ENCODE measurements around the gene LRP1B. TPM values are rescaled to one million over a fixed set of nuclear protein-coding genes. Genes with fewer than 3 reads are reported as not detected.

LRP1B gene
- total and polyA plus RNA-seq, 2 experiments from 2014 or later: not detected

- Histone ChIP-seq H3K27me3 (replicated peaks; ENCODE audit: insufficient read depth) (no peaks in the 10 kb centered on the region), H3K4me1 (ENCODE audit: insufficient read depth) (no peaks in the 10 kb centered on the region), H3K36me3 (ENCODE audit: low read depth) (no peaks in the 10 kb centered on the region), H3K9me3 (ENCODE audit: low read depth) (no peaks in the 10 kb centered on the region), H4K20me1 (ENCODE audit: insufficient read depth) (no peaks in the 10 kb centered on the region), H3K4me3 (no peak overlapping the region), H3K9me2 (ENCODE audit: insufficient read depth) (no peaks in the 10 kb centered on the region), H3K27ac (no peak overlapping the region), H3F3A (ENCODE audit: insufficient read depth) (no peaks in the 10 kb centered on the region), H2AFZ (no peak overlapping the region), H3K4me2 (ENCODE audit: unreplicated experiment) (no peak overlapping the region), H3K9ac (no peak overlapping the region), H3K79me2 (ENCODE audit: insufficient read depth) (no peaks in the 10 kb centered on the region)
- in situ Hi-C loops (cut with MboI): no loop called here
- TF ChIP-seq EZH2 (IDR thresholded peaks at IDR 0.05; ENCODE audit: insufficient read depth, poor library complexity, severe bottlenecking): no peak
- DNase-seq: no peak
Observed at GRCh38 chr2:140584471-140584870, 1546.3 kb downstream of the LRP1B start.

- Histone ChIP-seq H3K4me3 (no peak overlapping the region), H3K36me3 (ENCODE audit: low read depth) (no peaks in the 10 kb centered on the region), H3K79me2 (ENCODE audit: insufficient read depth) (no peaks in the 10 kb centered on the region), H4K20me1 (ENCODE audit: insufficient read depth) (no peaks in the 10 kb centered on the region), H3K9me3 (ENCODE audit: low read depth) (no peaks in the 10 kb centered on the region), H3K27ac (no peak overlapping the region), H3K9me2 (ENCODE audit: insufficient read depth) (no peaks in the 10 kb centered on the region), H3K4me2 (ENCODE audit: unreplicated experiment) (no peak overlapping the region), H3K9ac (no peak overlapping the region), H3F3A (ENCODE audit: insufficient read depth) (no peaks in the 10 kb centered on the region), H3K4me1 (ENCODE audit: insufficient read depth) (no peaks in the 10 kb centered on the region), H3K27me3 (replicated peaks; ENCODE audit: insufficient read depth) (no peaks in the 10 kb centered on the region), H2AFZ (no peak overlapping the region)
- WGBS, 2 experiments (ENCODE audit: low coverage in 1 of 2, low lambda C conversion rate in 2 of 2, missing lambda C conversion rate in 2 of 2): 48 to 49% methylated on average over 2 of the region's 2 CpGs
- in situ Hi-C loops (cut with MboI): no loop called here
- TF ChIP-seq EZH2phosphoT487 (IDR thresholded peaks at IDR 0.05; ENCODE audit: insufficient read depth, low read depth) (no peak), EZH2 (IDR thresholded peaks at IDR 0.05; ENCODE audit: insufficient read depth, poor library complexity, severe bottlenecking) (no peak)
- no peak for DNase-seq
Observed at GRCh38 chr2:140580532-140581151, 1550.2 kb downstream of the LRP1B start.

GRCh38 chr2:140577453-140577852 is 1553.4 kb downstream of the LRP1B start:
- no peak overlapping the region for H3K27ac ChIP-seq
- in situ Hi-C loops (cut with MboI): no loop called here
- no peaks in the 10 kb centered on the region for H3F3A ChIP-seq (ENCODE audit: insufficient read depth)
- no peak overlapping the region for H3K4me2 ChIP-seq (ENCODE audit: unreplicated experiment)
- DNase-seq: no peak
- no peak overlapping the region for H3K9ac ChIP-seq
- H3K9me3 ChIP-seq (ENCODE audit: low read depth): no peaks in the 10 kb centered on the region
- H3K27me3 ChIP-seq (replicated peaks; ENCODE audit: insufficient read depth): no peaks in the 10 kb centered on the region
- H3K36me3 ChIP-seq (ENCODE audit: low read depth): no peaks in the 10 kb centered on the region
- TF ChIP-seq EZH2phosphoT487 (IDR thresholded peaks at IDR 0.05; ENCODE audit: insufficient read depth, low read depth) (no peak), EZH2 (IDR thresholded peaks at IDR 0.05; ENCODE audit: insufficient read depth, poor library complexity, severe bottlenecking) (no peak)
- 44 to 54% methylated on average over 2 of the region's 2 CpGs for WGBS, 2 experiments (ENCODE audit: low coverage in 1 of 2, low lambda C conversion rate in 2 of 2, missing lambda C conversion rate in 2 of 2)
- H3K4me1 ChIP-seq (ENCODE audit: insufficient read depth): no peaks in the 10 kb centered on the region
- no peak overlapping the region for H2AFZ ChIP-seq
- H4K20me1 ChIP-seq (ENCODE audit: insufficient read depth): no peaks in the 10 kb centered on the region
- H3K79me2 ChIP-seq (ENCODE audit: insufficient read depth): no peaks in the 10 kb centered on the region
- no peak overlapping the region for H3K4me3 ChIP-seq
- H3K9me2 ChIP-seq (ENCODE audit: insufficient read depth): no peaks in the 10 kb centered on the region

- no peak overlapping the region for H3K4me3 ChIP-seq
- no peaks in the 10 kb centered on the region for H4K20me1 ChIP-seq (ENCODE audit: insufficient read depth)
- no peaks in the 10 kb centered on the region for H3F3A ChIP-seq (ENCODE audit: insufficient read depth)
- H3K9me2 ChIP-seq (ENCODE audit: insufficient read depth): no peaks in the 10 kb centered on the region
- H3K79me2 ChIP-seq (ENCODE audit: insufficient read depth): no peaks in the 10 kb centered on the region
- H3K27me3 ChIP-seq (replicated peaks; ENCODE audit: insufficient read depth): no peaks in the 10 kb centered on the region
- no peak overlapping the region for H2AFZ ChIP-seq
- WGBS, 2 experiments (ENCODE audit: low coverage in 1 of 2, low lambda C conversion rate in 2 of 2, missing lambda C conversion rate in 2 of 2): 29 to 30% methylated on average over 2 of the region's 2 CpGs
- no peak for TF ChIP-seq EZH2phosphoT487 (IDR thresholded peaks at IDR 0.05; ENCODE audit: insufficient read depth, low read depth)
- TF ChIP-seq EZH2 (IDR thresholded peaks at IDR 0.05; ENCODE audit: insufficient read depth, poor library complexity, severe bottlenecking): no peak
- no peak overlapping the region for H3K4me2 ChIP-seq (ENCODE audit: unreplicated experiment)
- no peaks in the 10 kb centered on the region for H3K36me3 ChIP-seq (ENCODE audit: low read depth)
- in situ Hi-C loops (cut with MboI): no loop called here
- H3K9ac ChIP-seq: no peak overlapping the region
- peak; percentile 32 for DNase-seq
- H3K27ac ChIP-seq: no peak overlapping the region
- H3K4me1 ChIP-seq (ENCODE audit: insufficient read depth): no peaks in the 10 kb centered on the region
- no peaks in the 10 kb centered on the region for H3K9me3 ChIP-seq (ENCODE audit: low read depth)
Observed at GRCh38 chr2:140567734-140568133, 1563.1 kb downstream of the LRP1B start.

GRCh38 chr2:140565756-140566155 is 1565.1 kb downstream of the LRP1B start:
- Histone ChIP-seq H3K4me2 (ENCODE audit: unreplicated experiment) (no peak overlapping the region), H3K9me2 (ENCODE audit: insufficient read depth) (no peaks in the 10 kb centered on the region), H3K79me2 (ENCODE audit: insufficient read depth) (no peaks in the 10 kb centered on the region), H3K27ac (no peak overlapping the region), H3K4me3 (no peak overlapping the region), H3K36me3 (ENCODE audit: low read depth) (no peaks in the 10 kb centered on the region), H3F3A (ENCODE audit: insufficient read depth) (no peaks in the 10 kb centered on the region), H3K4me1 (ENCODE audit: insufficient read depth) (no peaks in the 10 kb centered on the region), H3K27me3 (replicated peaks; ENCODE audit: insufficient read depth) (no peaks in the 10 kb centered on the region), H4K20me1 (ENCODE audit: insufficient read depth) (no peaks in the 10 kb centered on the region), H3K9me3 (ENCODE audit: low read depth) (no peaks in the 10 kb centered on the region), H2AFZ (no peak overlapping the region), H3K9ac (no peak overlapping the region)
- no peak for DNase-seq
- 54 to 74% methylated on average over 3 of the region's 3 CpGs for WGBS, 2 experiments (ENCODE audit: low coverage in 1 of 2, low lambda C conversion rate in 2 of 2, missing lambda C conversion rate in 2 of 2)
- TF ChIP-seq EZH2 (IDR thresholded peaks at IDR 0.05; ENCODE audit: insufficient read depth, poor library complexity, severe bottlenecking) (no peak), EZH2phosphoT487 (IDR thresholded peaks at IDR 0.05; ENCODE audit: insufficient read depth, low read depth) (no peak)
- in situ Hi-C loops (cut with MboI): no loop called here
